H1 (cell line): ENCODE measurements around the gene BLOC1S4. TPM values are rescaled to one million over a fixed set of nuclear protein-coding genes. Genes with fewer than 3 reads are reported as not detected.

Experiments used
- BCL11A ChIP-seq, 2 experiments: IDR thresholded peaks; one replicate each; pipeline ENCODE4 v1.6.1; 2011; ENCODE audit warnings: low read depth in 2 of 2, low read length in 2 of 2, mild to moderate bottlenecking in 2 of 2
- CHD2 ChIP-seq: IDR thresholded peaks from 2 replicates; pipeline ENCODE4 v1.6.1; 2012; ENCODE audit warnings: low read length, improper control_type of control experiment
- FOSL1 ChIP-seq: IDR thresholded peaks from 2 replicates; pipeline ENCODE4 v1.6.1; 2011; ENCODE audit warnings: mild to moderate bottlenecking, low read depth, low read length, moderate library complexity; ENCODE audit not compliant: insufficient read depth
- KDM4A ChIP-seq: IDR thresholded peaks from one replicate; pipeline ENCODE4 v1.7.1; 2012; ENCODE audit warnings: low read depth, mild to moderate bottlenecking, moderate library complexity, low read length, inconsistent platforms; ENCODE audit not compliant: severe bottlenecking
- MAFK ChIP-seq: IDR thresholded peaks from 2 replicates; pipeline ENCODE4 v1.6.1; 2012; ENCODE audit warnings: low read depth, mild to moderate bottlenecking, improper control_type of control experiment, low read length
- SIRT6 ChIP-seq: IDR thresholded peaks from one replicate; pipeline ENCODE4 v1.7.1; 2012; ENCODE audit warnings: low read length, inconsistent platforms
- SIX5 ChIP-seq: IDR thresholded peaks from 2 replicates; pipeline ENCODE4 v1.6.1; 2011; ENCODE audit warnings: mild to moderate bottlenecking, low read depth, low read length
- polyA plus RNA-seq, 7 experiments: library from polyadenylated mRNA; depleted of rRNA in 3 of 7; stranded (reverse) in 5 of 7; unstranded in 2 of 7; fragments of >200 nt in 5 of 7; fragments of 200-250 nt in 2 of 7; gene quantifications; 1 replicate in 5 of 7; 2 replicates in 1 of 7; 4 replicates in 1 of 7; pipeline versions ENCODE4 v1.2.1 to v1.2.3, GENCODE V29; 2011 to 2013; ENCODE audit warnings: missing spikeins in 2 of 7, mixed read lengths in 2 of 7
- total RNA-seq: library from RNA; stranded (reverse); fragmentation: NEBNext Ultra II Directional; extraction: Animal tissue kit (Norgen Biotek cat#: 25700); gene quantifications from 2 replicates; pipeline ENCODE4 v1.2.1, GENCODE V29; 2021

The BLOC1S4 gene
- total and polyA plus RNA-seq, 2 of the 8 experiments (the other 6 are each of a cell fraction or from before 2014, with no cell fraction given) = 19.1 to 27.8 TPM

- TF ChIP-seq CHD2 (no peak), BCL11A (IDR thresholded peaks at IDR 0.05; ENCODE audit: low read depth in 2 of 2, low read length in 2 of 2) (no peak), MAFK (no peak), SIRT6 (no peak), FOSL1 (no peak), KDM4A (no peak), SIX5 (no peak)
Observed at GRCh38 chr4:6731780-6732179, 15.8 kb downstream of the BLOC1S4 start (continued).
